H9 (cell line): ENCODE results near the gene METTL16. TPM values are rescaled to one million over a fixed set of nuclear protein-coding genes. Genes with fewer than 3 reads are reported as not detected.

Source experiments
- DNase-seq: peaks from one replicate; pipeline ENCODE4 v3.0.0-alpha.2; 2017
- H2AFZ ChIP-seq: one replicate; pipeline ENCODE4 v1.6.1; 2013; ENCODE audit warnings: mild to moderate bottlenecking, low read length, control low read depth, moderate library complexity
- H2AK5ac ChIP-seq: 2 replicates; pipeline ENCODE4 v1.6.1; 2013; ENCODE audit warnings: low read length, control low read depth, mixed read lengths; ENCODE audit not compliant: insufficient read length
- H2BK120ac ChIP-seq: one replicate; pipeline ENCODE4 v1.6.1; 2013; ENCODE audit warnings: low read depth, mild to moderate bottlenecking, low read length, control low read depth, inconsistent platforms; ENCODE audit not compliant: poor library complexity, severe bottlenecking
- H2BK12ac ChIP-seq: 2 replicates; pipeline ENCODE4 v1.6.1; 2013; ENCODE audit warnings: low read length, control low read depth, mixed read lengths, low read depth; ENCODE audit not compliant: insufficient read length
- H2BK15ac ChIP-seq: 2 replicates; pipeline ENCODE4 v1.6.1; 2013; ENCODE audit warnings: low read depth, low read length, control low read depth
- H2BK20ac ChIP-seq: one replicate; pipeline ENCODE4 v1.6.1; 2013; ENCODE audit warnings: low read depth, mild to moderate bottlenecking, low read length, control low read depth, inconsistent platforms; ENCODE audit not compliant: poor library complexity, severe bottlenecking
- H2BK5ac ChIP-seq: 2 replicates; pipeline ENCODE4 v1.6.1; 2013; ENCODE audit warnings: low read length, control low read depth, mixed read lengths; ENCODE audit not compliant: insufficient read length
- H3K14ac ChIP-seq: 2 replicates; pipeline ENCODE4 v1.6.1; 2013; ENCODE audit warnings: low read length, control low read depth; ENCODE audit not compliant: insufficient read depth
- H3K18ac ChIP-seq: 2 replicates; pipeline ENCODE4 v1.6.1; 2013; ENCODE audit warnings: low read depth, mild to moderate bottlenecking, mixed read lengths, low read length, control low read depth; ENCODE audit not compliant: insufficient read length
- H3K23ac ChIP-seq: 2 replicates; pipeline ENCODE4 v1.6.1; 2013; ENCODE audit warnings: low read length, control low read depth, mixed read lengths, low read depth; ENCODE audit not compliant: insufficient read length
- H3K23me2 ChIP-seq: 2 replicates; pipeline ENCODE4 v1.6.1; 2013; ENCODE audit warnings: low read depth, mild to moderate bottlenecking, mixed read lengths, low read length, control low read depth; ENCODE audit not compliant: insufficient read length, poor library complexity, severe bottlenecking
- H3K27ac ChIP-seq: 2 replicates; pipeline ENCODE4 v1.5.1; 2013; ENCODE audit warnings: low read length, control low read depth, mixed read lengths, low read depth; ENCODE audit not compliant: insufficient read length
- H3K27me3 ChIP-seq: 2 replicates; pipeline ENCODE4 v1.6.1; 2013; ENCODE audit warnings: low read length, control low read depth, inconsistent platforms; ENCODE audit not compliant: insufficient read depth
- H3K4ac ChIP-seq: 2 replicates; pipeline ENCODE4 v1.6.1; 2013; ENCODE audit warnings: low read depth, mild to moderate bottlenecking, control low read depth, inconsistent platforms, low read length, moderate library complexity
- H3K4me1 ChIP-seq: 2 replicates; pipeline ENCODE4 v1.6.1; 2013; ENCODE audit warnings: low read length, control low read depth, inconsistent platforms; ENCODE audit not compliant: insufficient read depth
- H3K4me2 ChIP-seq: 2 replicates; pipeline ENCODE4 v1.6.1; 2013; ENCODE audit warnings: low read length, control low read depth, mixed read lengths; ENCODE audit not compliant: insufficient read length, insufficient read depth
- H3K56ac ChIP-seq: 2 replicates; pipeline ENCODE4 v1.6.1; 2013; ENCODE audit warnings: low read depth, mild to moderate bottlenecking, mixed read lengths, low read length, control low read depth; ENCODE audit not compliant: insufficient read length
- H3K79me1 ChIP-seq: 2 replicates; pipeline ENCODE4 v1.6.1; 2013; ENCODE audit warnings: low read depth, mild to moderate bottlenecking, moderate library complexity, low read length, control low read depth, inconsistent platforms; ENCODE audit not compliant: insufficient read depth, poor library complexity, severe bottlenecking
- H3K79me2 ChIP-seq: 2 replicates; pipeline ENCODE4 v1.6.1; 2013; ENCODE audit warnings: low read length, control low read depth, inconsistent platforms; ENCODE audit not compliant: insufficient read depth
- H3K9ac ChIP-seq: 2 replicates; pipeline ENCODE4 v1.6.1; 2013; ENCODE audit warnings: low read length, control low read depth, mixed read lengths; ENCODE audit not compliant: insufficient read length; ENCODE audit errors: extremely low read depth
- H3K9me3 ChIP-seq: one replicate; pipeline ENCODE4 v1.6.1; 2013; ENCODE audit warnings: low read depth, low read length, inconsistent platforms; ENCODE audit not compliant: control insufficient read depth
- H3T11ph ChIP-seq: one replicate; pipeline ENCODE4 v1.6.1; 2013; ENCODE audit warnings: mild to moderate bottlenecking, low read length, control low read depth, inconsistent platforms
- H4K20me1 ChIP-seq: one replicate; pipeline ENCODE4 v1.6.1; 2013; ENCODE audit not compliant: control insufficient read depth, insufficient read length, insufficient read depth
- H4K5ac ChIP-seq: 2 replicates; pipeline ENCODE4 v1.6.1; 2013; ENCODE audit warnings: low read depth, mild to moderate bottlenecking, mixed read lengths, low read length, control low read depth; ENCODE audit not compliant: insufficient read length
- H4K8ac ChIP-seq: replicated peaks from 2 replicates; pipeline ENCODE4 v1.6.1; 2013; ENCODE audit warnings: low read length, control low read depth, mixed read lengths, low read depth; ENCODE audit not compliant: insufficient read length
- H4K91ac ChIP-seq: 2 replicates; pipeline ENCODE4 v1.6.1; 2013; ENCODE audit warnings: low read depth, mild to moderate bottlenecking, moderate library complexity, mixed read lengths, low read length, control low read depth; ENCODE audit not compliant: insufficient read length
- H3K27ac Mint-ChIP-seq, 3 experiments: 2 replicates in 2 of 3; 3 replicates in 1 of 3; pipeline ENCODE4 v1.8.0; 2020 to 2021; ENCODE audit warnings: mixed read lengths in 3 of 3, mild to moderate bottlenecking in 1 of 3, moderate library complexity in 1 of 3
- H3K27me3 Mint-ChIP-seq: 2 replicates; pipeline ENCODE4 v1.8.0; 2021; ENCODE audit warnings: low read depth, mild to moderate bottlenecking, moderate library complexity, mixed read lengths
- H3K36me3 Mint-ChIP-seq, 3 experiments: 2 replicates in 2 of 3; 3 replicates in 1 of 3; pipeline ENCODE4 v1.8.0; 2020 to 2021; ENCODE audit warnings: low read depth in 3 of 3, mixed read lengths in 3 of 3; ENCODE audit not compliant: insufficient read depth in 1 of 3
- H3K4me1 Mint-ChIP-seq, 2 experiments: 2 replicates each; pipeline ENCODE4 v1.8.0; 2020; ENCODE audit warnings: mixed read lengths in 2 of 2
- H3K4me3 Mint-ChIP-seq, 2 experiments: 2 replicates in 1 of 2; 3 replicates in 1 of 2; pipeline ENCODE4 v1.8.0; 2020 to 2021; ENCODE audit warnings: mild to moderate bottlenecking in 2 of 2, mixed read lengths in 2 of 2, moderate library complexity in 1 of 2
- H3K9me3 Mint-ChIP-seq, 2 experiments: 2 replicates in 1 of 2; 3 replicates in 1 of 2; pipeline ENCODE4 v1.8.0; 2020; ENCODE audit warnings: mild to moderate bottlenecking in 2 of 2, mixed read lengths in 2 of 2, moderate library complexity in 1 of 2
- CTCF ChIP-seq: fragments of 200-600 bp; sonication (generic); conservative IDR thresholded peaks from 3 replicates; pipeline ENCODE4 v1.8.0; 2021; ENCODE audit warnings: antibody characterized with exemption, mild to moderate bottlenecking
- WGBS: extraction: QIAGEN DNeasy Blood & Tissue Kit; methylation state at CpG from one replicate; pipeline ENCODE4 v1.1.7; 2013; ENCODE audit warnings: missing lambda C conversion rate, low lambda C conversion rate, mixed read lengths; ENCODE audit not compliant: insufficient read length; ENCODE audit errors: extremely low coverage; 5-methylcytosine and 5-hydroxymethylcytosine counted together
- total RNA-seq: library from RNA; stranded (reverse); gene quantifications from 2 replicates; pipeline ENCODE4 v1.2.1, GENCODE V29; 2021

Gene METTL16
- total RNA-seq, 1 experiment from 2014 or later: 55.4 TPM

- no peak within 1 kb of the TSS for H2BK12ac ChIP-seq
- no peak within 1 kb of the TSS for H4K91ac ChIP-seq
- no peak within 1 kb of the TSS for H2AFZ ChIP-seq
- H3K9me3 ChIP-seq: no peaks in the 10 kb centered on the region
- Mint-ChIP-seq H3K27ac (peak within 1 kb of the TSS; percentile 97 to 100 (median 99)), H3K9me3 (no peaks in the 10 kb centered on the region; a peak in 1 of 5 replicates), H3K27me3 (peaks cover 5% of the 10 kb centered on the region), H3K4me3 (peak within 1 kb of the TSS; percentile 91 to 99), H3K4me1 (peaks cover 30 to 35% of the 10 kb centered on the region in 2 experiments), H3K36me3 (peaks cover 0 to 5% (median 0%) of the 10 kb centered on the region in 3 experiments; a peak in 1 of 7 replicates)
- H3K79me2 ChIP-seq: peaks cover 2% of the 10 kb centered on the region; the same call in 1 of the 2 replicates
- no CpG with 5 or more reads among the region's 51 CpGs for WGBS
- no peak within 1 kb of the TSS for H2BK15ac ChIP-seq
- no peak within 1 kb of the TSS for H2BK20ac ChIP-seq
- H3K18ac ChIP-seq: peak within 1 kb of the TSS; percentile 95
- peak within 1 kb of the TSS; percentile 85 for H3K4me2 ChIP-seq
- peak; percentile 98 for DNase-seq
- H3K9ac ChIP-seq: peak within 1 kb of the TSS; percentile 86
- no peak for TF ChIP-seq CTCF
- no peak within 1 kb of the TSS for H2BK120ac ChIP-seq
- no peaks in the 10 kb centered on the region for H3K79me1 ChIP-seq
- no peak within 1 kb of the TSS for H3T11ph ChIP-seq
- H4K5ac ChIP-seq: no peak within 1 kb of the TSS
- no peak within 1 kb of the TSS for H3K23ac ChIP-seq
- H3K14ac ChIP-seq: peak within 1 kb of the TSS; percentile 62
- H4K8ac ChIP-seq: no peak within 1 kb of the TSS
- no peak within 1 kb of the TSS for H3K56ac ChIP-seq
- no peaks in the 10 kb centered on the region for H3K27me3 ChIP-seq
- no peaks in the 10 kb centered on the region for H4K20me1 ChIP-seq
- peaks cover 11% of the 10 kb centered on the region; the same call in 1 of the 2 replicates for H3K4me1 ChIP-seq
- peak within 1 kb of the TSS; percentile 88 for H3K27ac ChIP-seq
- H2BK5ac ChIP-seq: peak within 1 kb of the TSS; percentile 55
- H3K4ac ChIP-seq: no peak within 1 kb of the TSS; the same call in 1 of the 2 replicates
- H3K23me2 ChIP-seq: peaks cover 22% of the 10 kb centered on the region
- H2AK5ac ChIP-seq: no peak within 1 kb of the TSS
Measured at GRCh38 chr17:2400877-2401425, 110.7 kb downstream of the METTL16 start, which contains the start of gene MNT. Gene MNT (minus strand): TSS chr17:2401060. CDS start chr17:2400712, 348 bp downstream.
